Measurements from ENCODE around the gene SUSD1.

DNA sequence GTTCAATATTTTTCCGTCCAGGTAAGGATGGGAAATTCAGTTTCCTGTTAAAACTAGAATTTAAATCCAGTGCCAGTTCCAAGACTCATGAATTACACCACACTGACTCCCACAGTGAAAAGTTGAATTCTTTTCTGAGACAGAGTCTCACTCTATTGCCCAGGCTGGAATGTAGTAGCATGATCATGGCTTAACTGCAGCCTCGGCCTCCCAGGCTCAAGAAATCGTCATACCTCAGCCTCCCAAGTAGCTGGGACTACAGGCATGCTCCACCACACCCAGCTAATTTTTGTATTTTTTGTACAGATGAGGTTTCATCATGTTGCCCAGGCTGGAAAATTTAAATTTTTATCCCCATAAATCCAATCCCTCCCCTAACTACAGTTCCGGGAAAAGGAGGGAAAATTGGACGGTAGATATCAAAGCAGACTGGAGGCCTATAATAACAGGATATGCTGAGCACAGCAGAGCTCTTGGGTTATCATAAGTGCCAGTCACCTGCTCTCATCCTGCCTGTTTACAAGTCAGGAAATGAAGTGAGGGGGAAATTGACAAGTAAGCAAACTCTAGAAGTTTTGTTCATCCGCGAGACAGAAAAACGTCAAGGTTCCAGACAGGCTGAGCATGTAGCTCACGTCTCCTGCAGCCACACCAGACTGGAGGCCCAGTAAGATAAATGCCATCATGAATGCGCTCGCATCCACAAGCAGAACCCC lies 172.8 kb downstream of the SUSD1 start:
- TF ChIP-seq, protein P1, sequence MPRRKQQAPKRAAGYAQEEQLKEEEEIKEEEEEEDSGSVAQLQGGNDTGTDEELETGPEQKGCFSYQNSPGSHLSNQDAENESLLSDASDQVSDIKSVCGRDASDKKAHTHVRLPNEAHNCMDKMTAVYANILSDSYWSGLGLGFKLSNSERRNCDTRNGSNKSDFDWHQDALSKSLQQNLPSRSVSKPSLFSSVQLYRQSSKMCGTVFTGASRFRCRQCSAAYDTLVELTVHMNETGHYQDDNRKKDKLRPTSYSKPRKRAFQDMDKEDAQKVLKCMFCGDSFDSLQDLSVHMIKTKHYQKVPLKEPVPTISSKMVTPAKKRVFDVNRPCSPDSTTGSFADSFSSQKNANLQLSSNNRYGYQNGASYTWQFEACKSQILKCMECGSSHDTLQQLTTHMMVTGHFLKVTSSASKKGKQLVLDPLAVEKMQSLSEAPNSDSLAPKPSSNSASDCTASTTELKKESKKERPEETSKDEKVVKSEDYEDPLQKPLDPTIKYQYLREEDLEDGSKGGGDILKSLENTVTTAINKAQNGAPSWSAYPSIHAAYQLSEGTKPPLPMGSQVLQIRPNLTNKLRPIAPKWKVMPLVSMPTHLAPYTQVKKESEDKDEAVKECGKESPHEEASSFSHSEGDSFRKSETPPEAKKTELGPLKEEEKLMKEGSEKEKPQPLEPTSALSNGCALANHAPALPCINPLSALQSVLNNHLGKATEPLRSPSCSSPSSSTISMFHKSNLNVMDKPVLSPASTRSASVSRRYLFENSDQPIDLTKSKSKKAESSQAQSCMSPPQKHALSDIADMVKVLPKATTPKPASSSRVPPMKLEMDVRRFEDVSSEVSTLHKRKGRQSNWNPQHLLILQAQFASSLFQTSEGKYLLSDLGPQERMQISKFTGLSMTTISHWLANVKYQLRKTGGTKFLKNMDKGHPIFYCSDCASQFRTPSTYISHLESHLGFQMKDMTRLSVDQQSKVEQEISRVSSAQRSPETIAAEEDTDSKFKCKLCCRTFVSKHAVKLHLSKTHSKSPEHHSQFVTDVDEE (CRISPR knock-in tag; IDR thresholded peaks at IDR 0.05): no peak
- TF ChIP-seq ISL1 (CRISPR knock-in tag; IDR thresholded peaks at IDR 0.05): no peak
- TF ChIP-seq ZNF565 (CRISPR knock-in tag; conservative IDR thresholded peaks at IDR 0.05; ENCODE audit: low read depth): no peak
- TF ChIP-seq ZFP30 (CRISPR knock-in tag; IDR thresholded peaks at IDR 0.05): no peak
- TF ChIP-seq PPARA (CRISPR knock-in tag; IDR thresholded peaks at IDR 0.05; ENCODE audit: borderline replicate concordance): no peak
- no peak for TF ChIP-seq TCF4 (CRISPR knock-in tag; IDR thresholded peaks at IDR 0.05; ENCODE audit: borderline replicate concordance)
- TF ChIP-seq, protein P2, sequence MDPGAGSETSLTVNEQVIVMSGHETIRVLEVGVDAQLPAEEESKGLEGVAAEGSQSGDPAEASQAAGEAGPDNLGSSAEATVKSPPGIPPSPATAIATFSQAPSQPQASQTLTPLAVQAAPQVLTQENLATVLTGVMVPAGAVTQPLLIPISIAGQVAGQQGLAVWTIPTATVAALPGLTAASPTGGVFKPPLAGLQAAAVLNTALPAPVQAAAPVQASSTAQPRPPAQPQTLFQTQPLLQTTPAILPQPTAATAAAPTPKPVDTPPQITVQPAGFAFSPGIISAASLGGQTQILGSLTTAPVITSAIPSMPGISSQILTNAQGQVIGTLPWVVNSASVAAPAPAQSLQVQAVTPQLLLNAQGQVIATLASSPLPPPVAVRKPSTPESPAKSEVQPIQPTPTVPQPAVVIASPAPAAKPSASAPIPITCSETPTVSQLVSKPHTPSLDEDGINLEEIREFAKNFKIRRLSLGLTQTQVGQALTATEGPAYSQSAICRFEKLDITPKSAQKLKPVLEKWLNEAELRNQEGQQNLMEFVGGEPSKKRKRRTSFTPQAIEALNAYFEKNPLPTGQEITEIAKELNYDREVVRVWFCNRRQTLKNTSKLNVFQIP (CRISPR knock-in tag; IDR thresholded peaks at IDR 0.05; ENCODE audit: borderline replicate concordance, low read depth): no peak
- no peak for TF ChIP-seq OSR1 (CRISPR knock-in tag; IDR thresholded peaks at IDR 0.05)
- TF ChIP-seq, protein P3, sequence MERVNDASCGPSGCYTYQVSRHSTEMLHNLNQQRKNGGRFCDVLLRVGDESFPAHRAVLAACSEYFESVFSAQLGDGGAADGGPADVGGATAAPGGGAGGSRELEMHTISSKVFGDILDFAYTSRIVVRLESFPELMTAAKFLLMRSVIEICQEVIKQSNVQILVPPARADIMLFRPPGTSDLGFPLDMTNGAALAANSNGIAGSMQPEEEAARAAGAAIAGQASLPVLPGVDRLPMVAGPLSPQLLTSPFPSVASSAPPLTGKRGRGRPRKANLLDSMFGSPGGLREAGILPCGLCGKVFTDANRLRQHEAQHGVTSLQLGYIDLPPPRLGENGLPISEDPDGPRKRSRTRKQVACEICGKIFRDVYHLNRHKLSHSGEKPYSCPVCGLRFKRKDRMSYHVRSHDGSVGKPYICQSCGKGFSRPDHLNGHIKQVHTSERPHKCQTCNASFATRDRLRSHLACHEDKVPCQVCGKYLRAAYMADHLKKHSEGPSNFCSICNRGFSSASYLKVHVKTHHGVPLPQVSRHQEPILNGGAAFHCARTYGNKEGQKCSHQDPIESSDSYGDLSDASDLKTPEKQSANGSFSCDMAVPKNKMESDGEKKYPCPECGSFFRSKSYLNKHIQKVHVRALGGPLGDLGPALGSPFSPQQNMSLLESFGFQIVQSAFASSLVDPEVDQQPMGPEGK (CRISPR knock-in tag; IDR thresholded peaks at IDR 0.05; ENCODE audit: borderline replicate concordance): no peak
- TF ChIP-seq BACH2 (CRISPR knock-in tag; IDR thresholded peaks at IDR 0.05; ENCODE audit: borderline replicate concordance): no peak
- no peak for TF ChIP-seq ARNTL (CRISPR knock-in tag; IDR thresholded peaks at IDR 0.05; ENCODE audit: borderline replicate concordance, low read depth)
- TF ChIP-seq ZFP3 (CRISPR knock-in tag; IDR thresholded peaks at IDR 0.05): no peak
